ENCODE results near the gene ENC1.

DNA sequence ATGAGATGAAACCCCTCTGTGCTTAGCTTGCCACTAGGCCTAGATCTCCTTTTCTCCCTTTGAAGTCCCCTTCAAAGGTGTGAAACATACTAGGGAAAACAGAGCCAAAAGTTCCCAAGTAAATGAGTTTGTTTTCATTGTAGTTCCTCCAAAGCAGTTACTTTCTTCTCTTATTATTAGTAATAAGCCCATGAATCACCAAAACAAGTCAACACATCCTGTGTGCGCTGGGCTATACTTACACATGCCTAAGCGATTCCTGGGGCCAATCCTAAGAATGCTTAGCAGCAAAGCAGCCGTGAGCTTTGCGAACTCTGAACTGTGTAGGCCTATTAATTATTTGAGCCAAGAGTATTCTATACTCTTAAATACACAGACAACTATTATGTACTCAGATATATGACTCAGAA lies 7.6 kb downstream of the ENC1 start:
- TF ChIP-seq GATA2 (IDR thresholded peaks at IDR 0.05; ENCODE audit: low read depth, low read length) (no peak), GATA3 (IDR thresholded peaks at IDR 0.05; ENCODE audit: low read depth, low read length) (no peak)
